GM21515 (cell line): ENCODE data around the gene PRCC.
"Not testable (repeated sequence)": the region's sequence is repeated elsewhere in the genome, so short reads cannot be mapped to it uniquely, and the experiment has no call there.

Source experiments
- ATAC-seq: cut with Tn5 transposase; IDR thresholded peaks from one replicate; pipeline ENCODE4 v1.9.1; 2021; ENCODE audit not compliant: unreplicated experiment

PRCC gene

GRCh38 chr1:156760092-156760795 is 7.1 kb upstream of the PRCC start:
- no peak for ATAC-seq

DNA sequence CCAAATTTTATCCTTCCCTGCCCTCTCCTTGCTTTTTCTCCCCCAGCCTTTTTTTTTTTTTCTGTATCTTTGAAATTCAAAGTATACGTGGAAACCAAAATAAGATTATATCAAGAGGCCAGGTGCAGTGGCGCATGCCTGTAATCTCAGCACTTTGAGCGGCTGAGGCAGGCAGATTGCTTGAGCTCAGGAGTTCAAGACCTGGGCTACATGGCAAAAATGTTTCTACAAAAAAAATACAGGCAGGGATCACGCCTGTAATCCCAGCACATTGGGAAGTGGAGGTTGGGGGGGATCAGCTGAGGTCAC is 6.6 kb upstream of the PRCC start:
- ATAC-seq: no peak

- not testable (repeated sequence) for ATAC-seq
Observed at GRCh38 chr1:156765136-156765535, 2.2 kb upstream of the PRCC start.

DNA sequence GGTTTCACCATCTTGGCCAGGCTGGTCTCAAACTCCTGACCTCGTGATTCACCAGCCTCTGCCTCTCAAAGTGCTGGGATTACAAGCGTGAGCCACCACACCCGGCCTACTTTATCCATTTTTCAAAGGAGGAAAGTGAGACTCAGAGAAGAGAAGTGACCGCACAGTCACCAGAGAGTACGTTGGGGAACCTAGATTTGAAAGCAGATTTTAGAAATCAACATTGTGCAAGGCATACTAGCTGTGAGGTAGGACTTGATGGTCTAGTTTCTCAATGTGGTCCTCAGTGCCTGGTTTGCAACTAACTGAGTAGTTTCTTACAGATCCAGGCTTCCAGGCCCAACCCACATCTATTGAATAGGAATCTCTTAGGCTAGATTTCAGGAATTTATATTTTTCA is 1.7 kb upstream of the PRCC start:
- ATAC-seq: no peak

DNA sequence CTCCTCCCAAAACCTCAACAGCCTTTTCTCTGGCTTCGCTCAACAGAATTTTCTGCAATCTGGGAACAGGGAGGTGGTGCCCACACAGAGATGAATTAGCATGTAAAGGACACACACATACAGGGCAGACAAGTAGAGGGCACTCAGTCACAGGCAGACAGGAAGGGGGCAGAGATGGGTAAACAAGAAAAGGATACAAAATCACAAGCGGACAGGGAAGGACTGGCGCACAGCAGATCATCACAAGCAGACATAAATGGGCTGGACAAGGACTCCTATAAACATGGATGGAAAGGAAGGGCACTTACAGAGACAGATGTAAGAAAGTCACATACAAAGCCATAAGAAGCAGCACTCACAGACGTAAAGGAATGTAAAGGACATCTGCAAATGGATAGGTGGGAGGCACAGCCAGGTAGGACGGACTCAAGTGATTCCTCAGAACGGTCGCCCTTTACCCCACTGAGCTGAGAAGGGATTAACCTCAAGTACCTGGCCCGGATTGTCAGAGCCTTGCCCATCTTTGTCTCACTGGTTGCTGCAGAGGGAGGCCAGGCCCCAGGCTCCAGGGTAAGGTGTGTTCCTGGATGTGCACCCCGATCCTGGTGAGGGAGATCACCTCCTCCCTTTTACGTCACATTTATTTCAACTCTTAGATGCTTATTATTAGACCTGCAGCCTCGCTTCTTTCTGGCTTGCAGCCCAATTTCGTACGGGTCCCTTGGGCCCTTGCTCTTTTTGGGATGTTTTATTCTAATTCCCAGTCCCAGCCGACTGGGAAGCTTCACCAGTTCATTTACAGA is 836 bp upstream of the PRCC start:
- peak; percentile 12 for ATAC-seq

- no peak for ATAC-seq
Observed at GRCh38 chr1:156767879-156768604, 707 bp downstream of the PRCC start.

DNA sequence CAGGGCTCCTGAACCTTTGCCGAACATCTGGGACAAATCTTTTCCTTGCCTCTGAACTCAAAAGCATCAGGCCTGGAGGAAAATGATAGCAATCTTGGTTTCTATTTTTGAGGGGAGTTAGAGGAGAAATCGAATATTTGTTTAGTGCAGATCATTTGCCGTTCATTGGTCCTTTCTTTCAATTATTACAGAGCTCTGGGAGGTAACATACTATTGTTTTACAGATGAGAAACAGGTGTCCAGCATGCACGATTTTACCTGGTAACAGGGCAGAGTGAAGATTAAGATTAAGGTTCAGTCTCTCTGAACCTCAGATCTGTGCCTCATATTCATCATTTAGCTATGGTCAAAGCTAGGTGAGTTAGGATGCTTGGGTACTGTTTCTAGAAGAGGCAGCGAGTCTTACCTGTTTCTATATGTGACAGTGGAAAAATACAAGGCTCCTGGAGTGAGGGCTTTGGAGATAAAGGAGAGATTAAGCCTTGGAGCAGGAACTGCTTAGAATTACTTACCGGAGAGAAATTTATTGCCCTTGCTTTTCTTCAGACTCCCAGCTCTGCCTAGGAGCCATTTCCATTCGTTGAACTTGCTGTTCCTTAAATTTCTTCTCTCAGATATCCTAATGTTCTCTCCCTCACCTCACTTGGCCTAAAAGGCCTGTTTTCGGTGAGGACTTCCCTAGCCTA is 1.4 kb downstream of the PRCC start:
- no peak for ATAC-seq

GRCh38 chr1:156772222-156772621 is 4.9 kb downstream of the PRCC start:
- ATAC-seq: no peak

DNA sequence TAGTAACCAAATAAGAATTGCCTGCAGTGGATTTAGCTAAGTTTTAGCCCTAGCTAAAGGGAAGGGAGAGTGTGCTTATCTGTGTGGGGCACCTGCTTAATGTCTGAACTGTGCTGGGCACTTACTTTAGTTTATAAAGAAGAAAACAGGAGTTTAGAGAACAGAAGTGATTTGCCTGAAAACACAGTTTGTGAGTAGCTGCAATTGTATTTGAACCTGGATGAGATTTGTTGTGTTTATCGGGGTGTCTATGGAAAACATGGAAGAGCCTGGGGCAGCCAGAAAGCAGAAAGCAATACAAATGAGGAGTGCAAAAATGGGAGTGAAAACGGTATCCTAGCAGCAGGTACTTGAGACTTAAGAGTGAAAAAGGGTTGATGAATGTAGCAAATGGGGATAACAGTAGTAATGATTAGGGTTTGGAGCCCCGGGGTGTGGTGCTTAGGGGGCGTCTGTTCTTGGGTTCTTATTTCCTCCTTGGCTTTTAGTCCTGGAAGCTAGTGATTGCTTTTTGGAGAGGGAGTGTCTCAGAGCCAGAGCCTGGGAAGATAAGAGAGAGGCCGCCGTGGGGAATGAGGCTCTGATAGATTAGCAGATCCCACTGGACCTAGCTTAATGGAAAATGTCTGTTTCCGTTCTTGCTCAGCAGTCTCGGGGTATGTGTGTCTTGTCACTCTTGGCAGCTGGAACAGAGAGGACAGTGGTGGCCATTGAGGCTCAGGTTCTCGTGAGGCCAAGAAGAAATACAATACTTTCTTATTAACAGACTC is 5.6 kb downstream of the PRCC start:
- ATAC-seq: no peak

- ATAC-seq: no peak
Observed at GRCh38 chr1:156773607-156774006, 6.3 kb downstream of the PRCC start.

GRCh38 chr1:156775799-156776198 is 8.5 kb downstream of the PRCC start:
- no peak for ATAC-seq

DNA sequence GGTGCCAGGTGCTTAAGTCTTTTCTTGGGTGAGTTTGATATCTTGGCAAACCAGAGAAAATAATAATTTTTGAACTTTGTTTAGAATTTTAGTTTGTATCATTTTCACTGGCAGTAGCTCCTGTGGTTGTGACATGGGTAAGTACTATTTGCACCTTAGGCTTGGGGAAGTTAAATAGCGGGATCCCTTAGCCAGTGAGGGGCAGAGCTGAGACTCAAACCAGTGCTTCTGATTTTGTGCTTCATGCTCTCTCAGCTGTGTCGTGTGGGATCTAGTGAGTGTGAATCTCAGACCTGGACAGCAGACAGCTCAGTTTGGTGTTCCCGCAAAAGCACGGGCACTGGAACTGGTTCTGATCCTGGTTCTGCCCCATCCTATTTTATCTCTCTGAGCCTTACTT is 9.6 kb downstream of the PRCC start:
- ATAC-seq: no peak

- no peak for ATAC-seq
Observed at GRCh38 chr1:156777573-156777972, 10.2 kb downstream of the PRCC start.

- no peak for ATAC-seq
Observed at GRCh38 chr1:156781585-156782186, 14.4 kb downstream of the PRCC start.

GRCh38 chr1:156785458-156785857 is 18.1 kb downstream of the PRCC start:
- no peak for ATAC-seq

- no peak for ATAC-seq
Observed at GRCh38 chr1:156786640-156787039, 19.3 kb downstream of the PRCC start.

GRCh38 chr1:156788136-156788535 is 20.8 kb downstream of the PRCC start:
- ATAC-seq: no peak

DNA sequence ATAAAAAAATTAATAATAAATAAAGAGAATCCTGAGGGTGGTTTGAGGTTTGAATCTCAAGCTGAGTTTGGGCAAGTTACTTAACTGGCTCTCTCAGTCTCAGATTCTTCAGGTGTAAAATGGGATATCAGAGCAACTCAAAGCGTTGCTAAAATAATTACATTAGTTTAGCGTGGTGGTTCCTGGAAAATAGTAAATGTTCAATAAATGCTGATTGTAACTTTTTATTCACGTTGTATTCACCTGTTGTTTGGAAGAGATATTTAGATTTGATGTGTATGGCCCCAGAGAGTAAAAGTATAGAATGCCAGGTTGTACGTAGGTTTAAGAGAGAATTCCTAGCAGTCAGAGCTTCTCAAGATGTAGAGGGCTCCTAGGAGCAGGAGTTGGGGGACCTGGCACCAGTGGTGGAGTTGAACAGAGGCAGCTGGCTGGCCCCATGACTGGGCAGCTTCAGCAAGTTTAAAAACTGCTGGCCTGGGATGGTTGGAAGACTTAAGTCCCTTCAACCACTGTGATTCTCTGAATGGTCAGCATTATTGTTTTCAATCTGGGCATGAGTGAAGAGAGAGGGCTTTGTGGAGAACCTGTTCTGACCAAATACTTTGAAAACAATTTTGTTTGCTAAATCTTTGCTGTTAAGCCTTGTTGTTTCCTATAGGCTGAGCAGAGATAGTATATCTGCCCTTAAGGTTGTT is 22.4 kb downstream of the PRCC start:
- no peak for ATAC-seq

GRCh38 chr1:156794506-156795373 is 27.4 kb downstream of the PRCC start:
- ATAC-seq: no peak
